AG04450 (cell line): ENCODE results near the gene EHD2. TPM values are rescaled to one million over a fixed set of nuclear protein-coding genes. Genes with fewer than 3 reads are reported as not detected.

ENCODE experiments used
- CTCF ChIA-PET: fragments of 300-600, 350-600 bp; formaldehyde crosslinking; extraction: SDS; loops from one replicate; lab custom pipeline; 2022; ENCODE audit warnings: antibody characterized with exemption, inconsistent platforms; lab: Charles Lee
- POLR2A ChIA-PET: fragments of 350-600 bp; formaldehyde crosslinking; extraction: SDS; loops from one replicate; lab custom pipeline; 2021; ENCODE audit warnings: antibody characterized with exemption, inconsistent platforms; lab: Yijun Ruan, JAX
- DNase-seq: peaks from one replicate; pipeline ENCODE4 v3.0.0-alpha.2; 2011; ENCODE audit warnings: low read depth, low spot score
- H3K27ac ChIP-seq: one replicate; pipeline ENCODE4 v1.5.1; 2012; ENCODE audit warnings: low read depth, low read length, control low read depth
- H3K27me3 ChIP-seq: one replicate; pipeline ENCODE4 v1.6.0; 2012; ENCODE audit warnings: low read length; ENCODE audit not compliant: control insufficient read depth, insufficient read depth
- H3K4me3 ChIP-seq: 2 replicates; pipeline ENCODE4 v1.5.1; 2011; ENCODE audit warnings: mild to moderate bottlenecking, low read depth, low read length, control low read depth
- H3K9me3 ChIP-seq: 2 replicates; pipeline ENCODE4 v1.5.1; 2012; ENCODE audit warnings: low read length; ENCODE audit not compliant: control insufficient read depth, insufficient read depth
- polyA plus RNA-seq: library from polyadenylated mRNA; depleted of rRNA; stranded (reverse); fragments of >200 nt; gene quantifications from 2 replicates; pipeline ENCODE4 v1.2.3, GENCODE V29; 2011
- TF ChIP-seq, protein P1 (sequence below): IDR thresholded peaks from 2 replicates; pipeline ENCODE4 v1.5.1; 2011; ENCODE audit warnings: low read depth, low read length, control low read depth, inconsistent platforms

EHD2 gene
- polyA plus RNA-seq, 1 experiment, result 84.0 TPM

GRCh38 chr19:47699360-47699917 lies 13.8 kb upstream of the EHD2 start:
- Histone ChIP-seq H3K4me3 (no peak overlapping the region), H3K9me3 (no peaks in the 10 kb centered on the region; the same call in 1 of the 2 replicates), H3K27ac (no peak overlapping the region), H3K27me3 (no peaks in the 10 kb centered on the region)
- TF ChIP-seq, protein P1, sequence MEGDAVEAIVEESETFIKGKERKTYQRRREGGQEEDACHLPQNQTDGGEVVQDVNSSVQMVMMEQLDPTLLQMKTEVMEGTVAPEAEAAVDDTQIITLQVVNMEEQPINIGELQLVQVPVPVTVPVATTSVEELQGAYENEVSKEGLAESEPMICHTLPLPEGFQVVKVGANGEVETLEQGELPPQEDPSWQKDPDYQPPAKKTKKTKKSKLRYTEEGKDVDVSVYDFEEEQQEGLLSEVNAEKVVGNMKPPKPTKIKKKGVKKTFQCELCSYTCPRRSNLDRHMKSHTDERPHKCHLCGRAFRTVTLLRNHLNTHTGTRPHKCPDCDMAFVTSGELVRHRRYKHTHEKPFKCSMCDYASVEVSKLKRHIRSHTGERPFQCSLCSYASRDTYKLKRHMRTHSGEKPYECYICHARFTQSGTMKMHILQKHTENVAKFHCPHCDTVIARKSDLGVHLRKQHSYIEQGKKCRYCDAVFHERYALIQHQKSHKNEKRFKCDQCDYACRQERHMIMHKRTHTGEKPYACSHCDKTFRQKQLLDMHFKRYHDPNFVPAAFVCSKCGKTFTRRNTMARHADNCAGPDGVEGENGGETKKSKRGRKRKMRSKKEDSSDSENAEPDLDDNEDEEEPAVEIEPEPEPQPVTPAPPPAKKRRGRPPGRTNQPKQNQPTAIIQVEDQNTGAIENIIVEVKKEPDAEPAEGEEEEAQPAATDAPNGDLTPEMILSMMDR, result peak; percentile 74
- CTCF ChIA-PET, result interaction anchor here (0.6 to 3.3 kb wide), 17 partner anchors 8 to 412 kb away, joined by 3 to 32 read pairs (median 6); partner anchors contain the start of genes EHD2 and KPTN
- no peak for DNase-seq
- POLR2A ChIA-PET, result interaction anchor here (0.8 kb wide), 1 partner anchor 215 kb away, joined by 3 read pairs; the partner anchor contains the start of gene KPTN

DNA sequence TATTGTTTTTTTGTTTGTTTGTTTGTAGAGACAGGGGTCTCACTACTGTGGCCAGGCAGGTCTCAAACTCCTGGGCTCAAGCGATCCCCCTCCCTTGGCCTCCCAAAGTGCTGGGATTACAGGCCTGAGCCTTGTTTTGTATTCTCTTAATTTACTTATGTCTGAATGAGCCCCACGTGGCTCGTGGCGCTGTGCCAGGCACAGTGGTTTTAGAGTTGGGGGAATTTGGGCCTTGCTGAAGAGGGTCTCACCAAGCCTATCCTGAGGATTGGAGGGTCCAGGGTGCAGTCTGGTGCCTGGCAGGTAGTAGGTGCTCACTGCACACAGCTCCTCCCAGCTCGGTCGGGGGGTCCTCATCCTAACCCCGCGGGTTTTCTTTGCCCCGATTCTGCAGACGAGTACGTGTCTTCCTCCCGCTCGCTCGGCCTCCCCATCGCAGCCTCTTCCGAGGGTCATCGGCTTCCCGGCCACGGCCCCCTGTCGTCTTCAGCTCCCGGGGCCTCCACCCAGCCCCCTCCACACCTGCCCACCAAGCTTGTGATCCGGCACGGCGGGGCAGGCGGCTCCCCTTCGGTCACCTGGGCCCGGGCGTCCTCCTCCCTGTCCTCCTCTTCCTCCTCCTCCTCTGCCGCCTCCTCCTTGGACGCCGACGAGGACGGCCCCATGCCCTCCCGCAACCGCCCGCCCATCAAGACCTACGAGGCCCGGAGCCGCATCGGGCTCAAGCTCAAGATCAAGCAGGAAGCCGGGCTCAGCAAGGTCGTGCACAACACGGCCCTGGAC lies 12.1 kb upstream of the EHD2 start:
- no peak for DNase-seq
- CTCF ChIA-PET, result interaction anchor here (0.6 to 3.3 kb wide), 3 partner anchors 12 to 264 kb away, joined by 3 to 12 read pairs (median 5); partner anchors contain the start of gene EHD2
- no peaks in the 10 kb centered on the region; the same call in 1 of the 2 replicates for H3K9me3 ChIP-seq
- TF ChIP-seq, protein P1, result no peak
- POLR2A ChIA-PET, result no interaction called here
- H3K27ac ChIP-seq, result no peak overlapping the region
- H3K4me3 ChIP-seq, result no peak overlapping the region
- H3K27me3 ChIP-seq, result no peaks in the 10 kb centered on the region

- TF ChIP-seq, protein P1, result no peak
- ChIA-PET CTCF (interaction anchor here (0.8 to 12.6 kb wide), 2 partner anchors 265 to 266 kb away, joined by 3 to 212 read pairs; no protein-coding TSS in a partner anchor), POLR2A (interaction anchor here (0.7 kb wide), 1 partner anchor 22 kb away, joined by 3 read pairs; no protein-coding TSS in a partner anchor)
- Histone ChIP-seq H3K4me3 (no peak overlapping the region), H3K9me3 (no peaks in the 10 kb centered on the region; the same call in 1 of the 2 replicates), H3K27ac (no peak overlapping the region), H3K27me3 (no peaks in the 10 kb centered on the region)
- DNase-seq, result no peak
Measured at GRCh38 chr19:47701717-47702552, 11.3 kb upstream of the EHD2 start.

DNA sequence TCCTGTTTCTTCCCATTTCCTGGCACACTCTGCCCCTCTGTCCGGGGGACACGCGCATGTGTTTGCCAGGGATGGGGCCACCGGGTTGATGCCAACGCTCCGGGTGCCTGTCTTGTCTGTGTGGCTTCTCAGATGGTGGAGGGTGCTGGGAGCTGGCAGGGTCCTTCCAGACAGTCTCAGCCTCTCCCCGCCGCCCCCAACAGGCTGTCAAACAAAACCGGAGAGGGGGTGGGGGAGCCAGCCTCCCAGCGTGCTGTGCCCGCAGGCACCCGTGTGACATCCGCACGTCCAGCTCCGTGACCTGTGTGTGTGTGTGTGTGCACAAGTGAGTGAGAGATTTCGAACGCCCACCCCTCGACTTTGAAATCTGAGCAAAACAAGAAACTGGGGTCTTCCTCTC lies 10.6 kb upstream of the EHD2 start:
- ChIA-PET CTCF (interaction anchor here (1.3 to 12.6 kb wide), 2 partner anchors 10 to 267 kb away, joined by 4 to 212 read pairs; no protein-coding TSS in a partner anchor), POLR2A (interaction anchor here (1.0 kb wide), 1 partner anchor 43 kb away, joined by 3 read pairs; the partner anchor contains the start of gene NOP53)
- DNase-seq, result no peak
- no peak overlapping the region for H3K4me3 ChIP-seq
- TF ChIP-seq, protein P1, result no peak
- H3K27ac ChIP-seq, result no peak overlapping the region
- H3K9me3 ChIP-seq, result no peaks in the 10 kb centered on the region; the same call in 1 of the 2 replicates
- no peaks in the 10 kb centered on the region for H3K27me3 ChIP-seq
